CD4-positive, alpha-beta T cell (primary cell): Measurements from ENCODE around the gene CTXND1. TPM values are rescaled to one million over a fixed set of nuclear protein-coding genes. Genes with fewer than 3 reads are reported as not detected.

Experiments
- ATAC-seq: fragments of 200-7000 bp; cut with Tn5 transposase; one replicate; pipeline ENCODE4 v1.10.0; 2022; ENCODE audit warnings: mild to moderate bottlenecking; ENCODE audit not compliant: poor library complexity
- CTCF ChIA-PET: fragments of 350-600 bp; sonication (Branson Sonifier 250); formaldehyde crosslinking; loops from one replicate; lab custom pipeline; 2021; ENCODE audit warnings: antibody characterized with exemption, inconsistent platforms; lab: Charles Lee
- POLR2A ChIA-PET: fragments of 350-600 bp; sonication (Branson Sonifier 250); formaldehyde crosslinking; loops from one replicate; lab custom pipeline; 2021; ENCODE audit warnings: antibody characterized with exemption, inconsistent platforms; lab: Charles Lee
- DNase-seq, 14 experiments: peaks; one replicate each; pipeline ENCODE4 v3.0.0-alpha.2; 2013 to 2020; ENCODE audit warnings: mixed read lengths in 2 of 14
- H3K27ac ChIP-seq, 2 donors: one replicate each; pipeline versions ENCODE4 v1.5.1 to v1.7.0; 2013; ENCODE audit warnings: low read length in 2 of 2, low read depth in 1 of 2, mild to moderate bottlenecking in 1 of 2
- H3K27me3 ChIP-seq, 2 experiments: 1 replicate in 1 of 2; 2 replicates in 1 of 2; pipeline versions ENCODE4 v1.6.1 to v1.7.0; 2013; ENCODE audit warnings: low read length in 2 of 2, control low read depth in 1 of 2, mild to moderate bottlenecking in 1 of 2, moderate library complexity in 1 of 2; ENCODE audit not compliant: insufficient read depth in 2 of 2, control insufficient read depth in 1 of 2
- H3K36me3 ChIP-seq: one replicate; pipeline ENCODE4 v1.6.1; 2013; ENCODE audit warnings: low read length, control low read depth; ENCODE audit not compliant: insufficient read depth
- H3K4me1 ChIP-seq: one replicate; pipeline ENCODE4 v1.6.1; 2013; ENCODE audit warnings: low read length, control low read depth; ENCODE audit not compliant: insufficient read depth
- H3K4me3 ChIP-seq: one replicate; pipeline ENCODE4 v1.5.1; 2013; ENCODE audit warnings: mild to moderate bottlenecking, low read length, moderate library complexity
- H3K9me3 ChIP-seq, 2 experiments: 1 replicate in 1 of 2; 2 replicates in 1 of 2; pipeline versions ENCODE4 v1.6.1 to v1.7.0; 2013; ENCODE audit warnings: low read length in 2 of 2, mild to moderate bottlenecking in 2 of 2, control low read depth in 1 of 2, moderate library complexity in 1 of 2; ENCODE audit not compliant: control insufficient read depth in 1 of 2, insufficient read depth in 1 of 2
- H3K27ac Mint-ChIP-seq: one replicate; pipeline ENCODE4 v1.8.0; 2020; ENCODE audit warnings: mixed read lengths
- H3K27me3 Mint-ChIP-seq: one replicate; pipeline ENCODE4 v1.8.0; 2021; ENCODE audit warnings: mixed read lengths
- H3K36me3 Mint-ChIP-seq: one replicate; pipeline ENCODE4 v1.8.0; 2021; ENCODE audit warnings: low read depth, mixed read lengths
- H3K4me1 Mint-ChIP-seq: one replicate; pipeline ENCODE4 v1.8.0; 2021; ENCODE audit warnings: low read depth, mixed read lengths
- H3K4me3 Mint-ChIP-seq: one replicate; pipeline ENCODE4 v1.8.0; 2020; ENCODE audit warnings: mild to moderate bottlenecking, mixed read lengths
- H3K9me3 Mint-ChIP-seq: one replicate; pipeline ENCODE4 v1.8.0; 2020; ENCODE audit warnings: mixed read lengths
- CTCF ChIP-seq: fragments of 200-600 bp; IDR thresholded peaks from one replicate; pipeline ENCODE4 v1.8.0; 2022; ENCODE audit warnings: antibody characterized with exemption, mild to moderate bottlenecking
- intact Hi-C, 2 experiments: fragments of 100-400 bp; cut with DNase I in 1 of 2; cut with micrococcal nuclease in 1 of 2; formaldehyde crosslinking; loops; one replicate each; pipeline versions ENCODE4 v1.15.1 to v1.9.0; 2023 to 2025; cut with DNase I, micrococcal nuclease
- total RNA-seq, 174 experiments: library from RNA in 2 of 174; stranded (reverse) in 2 of 174; gene quantifications; one replicate each; pipeline ENCODE4 v1.2.3 and lab custom pipeline; 2021 to 2026

The CTXND1 gene
- total RNA-seq, 2 experiments from 2014 or later: not detected

- Mint-ChIP-seq H3K4me1 (no peaks in the 10 kb centered on the region), H3K27ac (no peak overlapping the region), H3K27me3 (no peaks in the 10 kb centered on the region), H3K9me3 (no peaks in the 10 kb centered on the region), H3K4me3 (no peak overlapping the region), H3K36me3 (peaks cover 66% of the 10 kb centered on the region)
- TF ChIP-seq CTCF: no peak
- H3K4me3 ChIP-seq: no peak overlapping the region
- no peak overlapping the region for H3K27ac ChIP-seq
- ChIA-PET POLR2A (no interaction called here), CTCF (no interaction called here)
- H3K36me3 ChIP-seq: peaks cover 34% of the 10 kb centered on the region
- DNase-seq: no peak
- no peak for ATAC-seq
- no peaks in the 10 kb centered on the region for H3K27me3 ChIP-seq
- H3K4me1 ChIP-seq: no peaks in the 10 kb centered on the region
- intact Hi-C loops: no loop called here
- H3K9me3 ChIP-seq: peaks cover 0 to 5% of the 10 kb centered on the region in 2 experiments
Observed at GRCh38 chr15:80186066-80186465, 65.9 kb downstream of the CTXND1 start.

GRCh38 chr15:80185152-80185551 is 66.9 kb downstream of the CTXND1 start:
- H3K4me3 ChIP-seq: no peak overlapping the region
- H3K9me3 ChIP-seq: peaks cover 0 to 5% of the 10 kb centered on the region in 2 experiments
- H3K4me1 ChIP-seq: no peaks in the 10 kb centered on the region
- H3K27ac ChIP-seq: no peak overlapping the region
- intact Hi-C loops: no loop called here
- H3K27me3 ChIP-seq: no peaks in the 10 kb centered on the region
- CTCF ChIA-PET: no interaction called here
- no peak overlapping the region for H3K27ac Mint-ChIP-seq
- no peak for TF ChIP-seq CTCF
- H3K36me3 Mint-ChIP-seq: peaks cover 67% of the 10 kb centered on the region
- no peak overlapping the region for H3K4me3 Mint-ChIP-seq
- ATAC-seq: no peak
- H3K9me3 Mint-ChIP-seq: no peaks in the 10 kb centered on the region
- H3K4me1 Mint-ChIP-seq: no peaks in the 10 kb centered on the region
- no peaks in the 10 kb centered on the region for H3K27me3 Mint-ChIP-seq
- H3K36me3 ChIP-seq: peaks cover 38% of the 10 kb centered on the region
- POLR2A ChIA-PET: no interaction called here
- no peak for DNase-seq

GRCh38 chr15:80184554-80184953 is 67.5 kb downstream of the CTXND1 start:
- CTCF ChIA-PET: no interaction called here
- no peak overlapping the region for H3K27ac Mint-ChIP-seq

More at GRCh38 chr15:80184554-80184953, 67.5 kb downstream of the CTXND1 start:
- H3K9me3 Mint-ChIP-seq: no peaks in the 10 kb centered on the region
- H3K4me1 Mint-ChIP-seq: no peaks in the 10 kb centered on the region
- H3K27me3 Mint-ChIP-seq: no peaks in the 10 kb centered on the region
- Histone ChIP-seq H3K36me3 (peaks cover 38% of the 10 kb centered on the region), H3K9me3 (peaks cover 0 to 5% of the 10 kb centered on the region in 2 experiments), H3K27me3 (no peaks in the 10 kb centered on the region), H3K4me3 (no peak overlapping the region), H3K27ac (no peak overlapping the region), H3K4me1 (no peaks in the 10 kb centered on the region)
- DNase-seq (no peak), ATAC-seq (no peak)
- POLR2A ChIA-PET: no interaction called here
- intact Hi-C loops: no loop called here
- no peak for TF ChIP-seq CTCF
- H3K4me3 Mint-ChIP-seq: no peak overlapping the region
- H3K36me3 Mint-ChIP-seq: peaks cover 67% of the 10 kb centered on the region
